ENCODE data around the gene CD300A.

The CD300A gene

GRCh38 chr17:74466111-74466827 is at the start of gene CD300A:
Gene CD300A, plus strand, starts transcription at chr17:74466634. Its CDS starts 70 bp downstream, at chr17:74466704.
- TF ChIP-seq CTCF (IDR thresholded peaks at IDR 0.05; ENCODE audit: low read depth, low read length), result no peak
- no peak within 1 kb of the TSS for H3K4me3 ChIP-seq (ENCODE audit: low read depth, low read length)

- no peak overlapping the region for H3K4me3 ChIP-seq (ENCODE audit: low read depth, low read length)
- TF ChIP-seq CTCF (IDR thresholded peaks at IDR 0.05; ENCODE audit: low read depth, low read length), result no peak
These were observed 49.0 kb upstream of the CD300A start for GRCh38 chr17:74417178-74418045.

- no peak for TF ChIP-seq CTCF (IDR thresholded peaks at IDR 0.05; ENCODE audit: low read depth, low read length)
These were observed 46.5 kb upstream of the CD300A start for GRCh38 chr17:74419928-74420411.

GRCh38 chr17:74424117-74424516 is 42.3 kb upstream of the CD300A start:
- TF ChIP-seq CTCF (IDR thresholded peaks at IDR 0.05; ENCODE audit: low read depth, low read length), result no peak
- H3K4me3 ChIP-seq (ENCODE audit: low read depth, low read length), result no peak overlapping the region

More at GRCh38 chr17:74419928-74420411, 46.5 kb upstream of the CD300A start:
- H3K4me3 ChIP-seq (ENCODE audit: low read depth, low read length), result no peak overlapping the region

- H3K4me3 ChIP-seq (ENCODE audit: low read depth, low read length), result no peak overlapping the region
- no peak for TF ChIP-seq CTCF (IDR thresholded peaks at IDR 0.05; ENCODE audit: low read depth, low read length)
These were observed 41.8 kb upstream of the CD300A start for GRCh38 chr17:74424657-74425056.

GRCh38 chr17:74426551-74427047 is 39.8 kb upstream of the CD300A start:
- TF ChIP-seq CTCF (IDR thresholded peaks at IDR 0.05; ENCODE audit: low read depth, low read length), result no peak
- H3K4me3 ChIP-seq (ENCODE audit: low read depth, low read length), result no peak overlapping the region
